GM18870 (cell line): ENCODE measurements around the gene ITPR3.

ENCODE experiments used
- ATAC-seq: cut with Tn5 transposase; IDR thresholded peaks from one replicate; pipeline ENCODE4 v1.9.1; 2021; ENCODE audit warnings: moderate library complexity; ENCODE audit not compliant: unreplicated experiment

The ITPR3 gene

DNA sequence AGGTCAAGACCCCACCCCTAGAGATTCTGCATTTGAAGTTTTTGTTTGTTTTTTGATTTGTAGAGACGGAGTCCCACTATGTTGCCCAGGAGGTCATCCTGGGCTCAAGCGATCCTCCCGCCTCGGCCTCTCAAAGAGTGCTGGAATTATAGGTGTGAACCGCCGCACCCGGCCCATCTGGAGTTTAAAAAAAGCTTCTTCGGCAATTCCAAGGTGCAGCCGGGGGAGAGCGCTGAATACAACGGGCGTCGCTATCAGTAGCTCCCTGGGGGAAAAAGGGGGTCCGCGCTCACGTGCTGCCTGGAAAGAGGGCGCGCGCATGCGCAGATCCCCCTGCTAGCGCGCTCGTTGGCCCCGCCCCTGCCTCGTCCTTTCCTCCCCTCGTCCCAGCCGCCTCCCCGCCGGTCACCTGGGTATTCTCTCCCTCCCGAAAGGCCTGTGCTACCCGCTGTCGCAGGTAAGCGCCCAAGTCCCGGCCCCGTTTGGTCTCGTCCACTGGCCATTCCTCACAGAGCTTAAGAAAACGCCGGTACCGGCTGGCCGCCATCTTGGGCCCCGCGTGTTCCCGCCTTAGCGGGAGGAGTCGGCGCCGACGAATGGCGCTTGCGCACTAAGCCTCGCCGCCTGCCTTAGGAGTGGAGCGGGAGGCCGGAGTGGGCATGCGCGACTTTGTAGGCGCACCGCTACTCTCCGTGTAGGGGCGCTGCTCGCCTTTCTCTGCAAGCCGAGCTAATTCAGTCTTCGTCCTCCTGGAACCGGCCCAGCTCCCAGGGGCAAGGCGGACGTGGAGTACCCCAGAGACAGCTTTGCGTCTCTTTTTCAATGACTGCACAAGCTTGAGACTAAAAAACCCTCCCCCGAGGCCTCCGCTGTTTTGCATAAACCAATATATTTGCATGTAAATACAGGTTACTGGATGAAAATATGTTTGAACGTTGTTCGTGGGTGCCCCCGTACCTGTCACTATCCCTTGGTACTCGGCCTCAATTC is 90.3 kb downstream of the ITPR3 start, which contains the start of gene UQCC2:
Gene UQCC2, minus strand, starts transcription at position 561 of the 990 bp plus-strand sequence. Its CDS starts 14 bp downstream, at position 547.
- ATAC-seq: peak; percentile 62

DNA sequence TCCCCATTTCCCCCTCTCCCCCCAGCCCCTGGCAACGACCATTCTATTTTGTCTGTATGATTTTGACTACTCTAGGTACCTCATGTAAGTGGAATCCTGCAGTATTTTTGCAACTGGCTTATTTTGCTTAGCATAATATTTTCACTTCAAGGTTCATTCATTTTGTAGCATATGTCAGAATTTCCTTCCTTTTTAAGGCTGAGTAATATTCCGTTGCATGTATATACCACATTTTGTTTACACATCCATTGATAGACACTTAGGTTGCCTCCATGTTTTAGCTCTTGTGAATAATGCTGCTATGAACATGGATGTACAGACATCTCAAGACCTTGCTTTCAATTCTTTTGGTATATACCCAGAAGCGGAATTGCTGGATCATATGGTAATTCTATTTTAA is 91.8 kb downstream of the ITPR3 start:
- no peak for ATAC-seq

DNA sequence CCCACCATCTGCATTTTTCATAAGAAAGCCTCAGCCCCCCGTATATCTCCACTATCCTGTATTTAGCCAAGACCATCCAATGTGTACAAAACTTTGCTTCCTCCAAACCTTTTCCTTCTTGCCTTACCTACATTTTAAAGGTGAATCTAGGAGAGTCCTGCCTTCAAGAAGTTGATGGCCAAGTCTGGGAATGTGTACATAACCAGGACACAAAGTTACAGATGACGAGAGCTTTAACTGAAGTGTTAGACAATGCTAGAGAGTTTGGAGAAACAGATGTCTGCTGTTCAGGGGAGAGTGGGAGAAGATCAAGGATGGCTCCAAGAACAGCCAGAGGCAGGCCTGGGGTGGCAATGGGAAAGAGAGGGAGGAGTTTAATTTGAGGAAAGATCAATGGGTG is 92.7 kb downstream of the ITPR3 start:
- no peak for ATAC-seq

DNA sequence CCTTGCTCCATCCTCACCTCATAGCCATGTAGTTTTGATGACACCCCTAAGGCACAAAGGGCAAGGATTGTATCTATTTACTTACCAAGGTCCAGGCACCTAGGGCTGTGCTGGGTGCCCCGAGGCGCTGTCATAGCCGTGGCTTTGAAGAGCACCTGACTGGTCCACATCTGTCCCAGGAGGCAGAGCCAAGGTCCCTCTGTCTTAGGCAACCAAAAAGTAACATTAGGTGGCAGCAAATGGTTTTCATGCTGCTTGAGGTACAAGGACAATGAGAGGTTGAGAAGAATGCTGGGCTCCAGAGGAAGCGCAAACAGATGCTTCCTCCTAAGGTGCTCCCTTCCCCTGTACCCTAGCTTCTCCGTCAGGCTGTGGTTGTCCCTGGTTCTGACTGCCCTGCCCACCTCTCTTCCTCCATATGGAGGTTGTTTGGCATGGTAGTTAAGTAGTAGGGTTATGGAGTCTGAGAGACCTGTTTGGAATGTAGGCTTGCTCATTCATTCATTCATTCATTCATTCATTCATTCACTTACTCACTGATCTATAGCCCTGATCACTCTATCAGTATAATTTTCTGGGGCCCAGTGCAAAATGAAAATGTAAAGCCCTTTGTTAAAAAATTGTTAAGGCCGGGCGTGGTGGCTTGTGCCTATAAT is 93.4 kb downstream of the ITPR3 start:
- no peak for ATAC-seq

DNA sequence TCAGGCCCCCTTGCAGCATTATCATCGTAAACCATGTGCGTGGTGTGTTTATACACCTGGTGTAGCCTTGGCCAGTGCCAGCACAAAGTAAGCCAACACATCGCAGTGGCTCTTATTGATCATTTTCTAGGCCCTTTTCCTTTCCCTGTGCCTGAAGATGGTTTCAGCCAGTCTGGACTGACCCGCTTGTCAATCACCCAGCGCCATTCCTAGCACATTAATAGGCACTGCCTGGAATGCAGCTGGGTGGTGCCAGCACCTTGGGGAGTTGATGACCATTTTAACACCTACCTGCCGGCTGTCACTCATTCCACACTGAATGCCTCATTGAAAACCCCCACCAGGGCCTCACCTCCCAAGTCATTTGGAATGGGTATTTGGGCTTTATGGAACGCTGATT is 95.3 kb downstream of the ITPR3 start:
- no peak for ATAC-seq

DNA sequence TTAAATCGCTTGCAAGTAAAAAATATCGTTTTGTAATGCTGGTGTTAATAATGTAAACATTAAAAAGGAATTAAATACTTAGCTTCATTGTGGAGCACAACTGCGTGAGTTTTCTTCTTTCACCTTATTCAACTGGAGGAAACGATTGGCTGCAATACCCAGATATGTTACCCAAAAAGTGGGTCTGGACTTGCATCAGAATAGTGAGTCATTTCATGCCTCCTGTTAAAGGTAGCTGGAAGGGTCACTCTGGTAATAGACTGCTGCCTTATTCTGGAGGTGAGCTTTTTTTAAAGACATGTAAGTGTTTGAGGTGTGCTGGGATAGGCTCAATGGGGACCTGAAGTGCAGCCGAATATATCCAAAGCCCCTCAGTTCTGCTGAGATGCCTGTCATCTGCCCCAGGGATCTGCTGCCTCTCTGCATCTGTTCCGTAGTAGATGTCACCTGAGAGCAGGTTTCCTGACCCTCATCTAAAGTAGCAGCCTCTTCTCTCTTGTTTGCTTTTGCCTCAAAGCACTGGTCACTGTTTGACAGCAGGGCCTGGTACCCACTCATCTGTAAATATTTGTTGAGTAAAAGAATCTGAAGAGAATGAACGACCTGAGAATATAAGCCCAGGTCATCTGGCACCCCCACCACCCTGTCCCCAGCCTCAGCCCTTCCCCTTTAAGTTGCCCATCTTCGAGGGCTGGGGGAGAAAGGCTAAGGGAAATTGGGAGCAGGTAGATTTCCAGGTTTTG is 95.9 kb downstream of the ITPR3 start:
- no peak for ATAC-seq

DNA sequence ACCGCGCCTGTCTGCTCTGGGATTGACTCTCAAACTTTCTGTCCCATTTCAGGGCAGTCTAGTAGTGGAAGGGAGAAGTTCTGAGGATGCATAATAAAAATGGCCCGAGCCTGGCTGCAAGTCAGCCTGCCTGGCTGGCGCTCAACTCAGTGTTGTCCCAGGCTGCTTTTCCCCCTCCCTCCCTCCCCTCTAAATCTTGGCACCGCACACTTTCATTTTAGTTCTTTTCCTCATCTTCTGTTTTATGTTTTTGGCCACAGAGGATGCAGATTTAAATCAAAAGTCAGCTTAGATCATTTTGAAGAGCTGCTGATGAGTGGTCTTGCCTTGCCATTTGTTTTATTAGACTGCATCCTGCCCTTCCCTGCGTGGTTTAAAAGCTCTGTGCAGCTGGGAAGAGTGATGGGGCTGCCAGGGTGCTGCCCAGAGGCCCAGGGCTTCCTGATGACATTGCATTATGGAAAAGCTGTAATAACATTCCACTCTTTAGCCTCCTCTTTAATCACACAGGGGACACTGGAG is 96.9 kb downstream of the ITPR3 start:
- ATAC-seq: no peak

DNA sequence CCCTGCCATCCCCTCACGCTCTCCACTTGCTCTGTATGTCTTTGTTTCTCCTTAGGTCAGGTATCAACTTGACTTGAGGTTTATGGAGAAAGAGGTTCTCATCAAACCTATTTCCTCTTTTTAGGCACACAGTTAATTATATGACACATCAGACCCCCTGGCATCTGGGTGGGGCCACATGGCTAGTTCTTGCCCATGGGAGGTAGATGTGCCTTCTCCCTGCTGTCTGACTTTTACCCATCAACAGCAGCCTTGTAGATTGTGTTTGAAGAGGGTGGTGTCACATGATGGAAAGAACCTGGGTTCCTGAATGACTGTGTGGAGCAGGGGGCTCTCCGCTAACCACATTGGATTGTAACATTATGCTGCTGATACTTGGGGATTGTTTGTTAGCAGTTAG is 97.6 kb downstream of the ITPR3 start:
- no peak for ATAC-seq

DNA sequence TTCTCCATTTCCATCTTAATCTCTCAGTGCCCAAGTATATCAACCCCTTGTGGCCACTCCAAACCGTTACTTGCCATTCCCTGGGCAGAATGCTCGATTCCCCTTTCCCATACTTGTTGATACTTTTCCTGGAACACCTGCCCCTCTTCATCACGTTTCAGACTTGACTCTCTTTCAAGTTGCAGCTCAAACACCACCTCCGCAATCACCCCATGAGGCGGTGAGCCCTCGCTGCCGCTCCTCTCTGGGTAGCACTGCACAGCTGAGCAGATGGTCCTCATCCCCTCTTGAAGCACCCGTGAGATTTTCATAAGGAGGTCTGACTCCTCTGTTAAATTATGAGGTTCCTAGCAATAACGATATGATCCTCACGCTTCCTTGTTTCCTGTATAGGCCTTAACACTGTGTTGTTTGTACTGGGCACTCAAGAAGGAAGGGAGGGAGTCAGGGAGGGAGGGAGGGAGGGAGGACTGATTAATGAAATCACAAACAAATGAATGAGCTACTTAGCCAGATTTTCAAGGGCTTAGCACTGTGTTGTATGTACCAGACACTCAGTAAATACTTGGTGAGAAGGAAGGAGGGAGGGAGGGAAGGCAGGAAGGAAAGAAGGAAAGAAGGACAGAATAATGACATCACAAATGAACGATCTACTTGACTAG is 98.3 kb downstream of the ITPR3 start:
- ATAC-seq: no peak

DNA sequence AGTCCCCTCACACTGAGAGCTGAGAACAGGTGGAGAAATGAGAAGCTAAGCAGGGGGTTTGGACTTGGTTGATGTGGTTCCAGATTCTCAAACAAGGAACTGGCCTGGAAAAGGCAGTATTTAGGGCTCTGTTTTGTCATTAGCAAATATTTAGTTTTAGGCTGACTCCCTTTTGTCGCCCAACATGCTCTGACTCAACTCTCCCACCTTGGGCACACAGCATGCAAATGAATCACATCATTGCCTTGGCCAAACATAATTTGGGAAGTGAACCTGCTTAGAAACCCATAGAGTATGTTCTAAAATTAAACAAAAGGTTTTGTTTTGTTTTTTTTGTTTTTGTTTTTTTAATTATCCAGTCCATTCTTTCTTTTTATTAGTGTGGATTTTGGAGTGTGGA is 99.9 kb downstream of the ITPR3 start:
- ATAC-seq: no peak

DNA sequence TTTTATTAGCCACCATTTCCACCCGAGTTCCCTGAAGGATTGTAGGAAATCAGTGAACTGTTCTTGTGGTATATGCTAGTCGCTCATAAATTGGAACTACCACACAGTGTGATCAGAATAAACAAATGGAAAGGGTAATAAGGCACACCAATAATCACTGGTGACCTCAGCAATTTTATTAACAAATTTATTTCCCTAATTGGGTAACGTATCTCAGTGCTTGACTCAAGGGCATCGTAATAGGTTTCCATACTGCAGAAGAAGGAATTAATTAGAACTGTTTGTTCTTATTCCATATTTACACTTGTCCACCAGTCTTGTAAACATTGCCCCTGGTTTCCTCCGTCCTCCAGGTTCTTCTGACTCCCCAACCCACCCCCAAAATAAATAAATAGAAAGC is 100.4 kb downstream of the ITPR3 start:
- no peak for ATAC-seq

DNA sequence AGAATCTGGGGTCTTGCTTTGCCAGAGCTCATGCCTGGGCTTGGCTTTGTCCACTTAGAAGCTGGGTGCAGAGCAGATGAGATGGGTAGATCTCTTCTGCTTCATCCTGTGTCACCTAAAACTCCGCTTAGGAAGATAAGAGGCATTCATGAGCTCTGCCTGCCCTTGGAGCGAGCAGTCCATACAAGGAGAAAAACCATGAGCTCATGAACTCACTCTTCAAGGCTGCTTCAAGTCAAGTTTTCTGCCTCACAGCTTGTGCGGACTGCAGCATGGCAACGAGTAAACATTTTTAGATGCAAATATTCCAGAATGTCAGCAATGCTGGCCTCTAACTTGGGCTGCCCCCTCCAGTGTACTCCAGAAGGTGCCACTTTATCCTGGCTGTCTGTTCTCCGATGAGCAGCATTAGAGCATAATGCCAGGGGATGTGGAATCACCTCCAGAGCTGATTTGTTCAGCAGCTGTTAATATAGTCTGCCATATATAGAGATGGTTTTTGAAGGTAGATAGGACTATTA is 101.0 kb downstream of the ITPR3 start:
- no peak for ATAC-seq

DNA sequence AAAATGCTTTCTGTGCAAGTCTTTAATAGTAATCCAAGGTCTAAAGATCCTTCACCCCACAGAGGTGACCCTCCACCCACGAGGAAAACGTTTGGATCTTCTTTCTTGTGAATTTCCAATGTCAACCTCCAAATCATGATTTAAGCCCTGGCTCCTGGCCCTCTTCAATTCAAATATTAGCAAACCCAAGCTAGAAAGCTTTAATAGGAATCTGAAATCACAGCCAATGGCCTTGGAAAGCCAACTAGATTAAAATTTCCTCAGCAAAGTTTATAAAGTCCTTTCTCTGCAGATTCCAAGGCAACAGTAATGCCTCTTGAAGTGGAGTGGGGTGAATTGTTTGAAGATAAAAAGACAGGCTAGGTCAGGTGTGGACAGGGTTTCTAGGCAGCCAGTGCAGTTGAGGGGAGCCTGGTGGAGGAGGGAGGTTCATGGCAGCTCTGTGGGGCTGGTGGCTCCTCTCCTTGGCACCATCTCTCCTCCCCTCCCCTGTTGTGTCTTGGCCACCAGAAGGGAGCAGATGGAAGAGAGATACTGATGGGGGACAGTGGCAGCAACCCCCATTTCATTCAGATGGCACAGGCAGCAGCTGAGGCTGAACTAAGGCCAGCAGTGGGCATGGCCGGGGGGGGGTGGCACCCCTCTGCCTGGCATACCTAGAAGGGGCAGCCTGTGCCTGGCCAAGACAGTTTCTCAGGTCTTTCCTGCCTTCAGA is 102.4 kb downstream of the ITPR3 start:
- no peak for ATAC-seq

DNA sequence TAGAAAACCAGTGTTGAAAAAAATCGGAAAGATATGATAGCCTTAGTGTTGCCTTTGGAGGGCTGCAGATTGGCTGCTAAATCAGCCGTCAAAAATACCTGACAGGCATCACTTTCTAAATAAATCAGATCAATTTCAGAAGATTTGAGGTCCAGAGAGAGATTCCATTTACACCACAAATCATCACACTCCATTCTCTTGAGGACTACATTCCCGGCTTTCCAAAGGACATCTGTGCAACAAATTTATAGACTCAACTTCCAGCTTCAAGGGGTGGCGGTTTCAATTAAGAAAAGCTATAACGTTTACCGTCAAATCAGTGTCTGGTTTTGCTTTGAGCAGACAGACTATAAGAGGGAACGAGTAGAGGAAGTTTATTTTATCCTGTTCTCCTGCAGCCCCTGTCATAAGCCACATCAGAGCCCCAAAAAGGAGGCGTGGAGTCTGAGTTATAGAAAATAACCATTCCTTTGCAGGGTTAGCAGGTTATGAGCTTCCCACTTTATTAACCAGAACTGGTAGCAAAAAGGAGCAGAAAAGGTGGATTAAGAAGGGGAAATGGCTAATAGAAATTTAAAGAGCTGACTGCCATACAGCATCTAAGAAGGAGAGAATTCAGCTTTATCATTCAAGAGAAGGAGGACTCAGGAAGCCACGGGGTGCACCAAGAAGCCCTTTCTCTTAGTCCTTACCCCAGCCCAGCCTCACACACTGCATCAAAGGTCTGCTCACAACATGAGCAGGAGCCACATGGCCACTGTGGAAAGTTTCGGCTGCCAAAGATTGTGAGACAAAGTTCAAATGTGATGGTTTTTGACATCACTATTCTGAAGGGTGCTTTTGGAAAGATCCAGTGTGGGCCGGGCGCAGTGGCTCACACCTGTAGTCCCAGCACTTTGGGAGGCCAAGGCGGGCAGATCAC is 103.2 kb downstream of the ITPR3 start:
- ATAC-seq: no peak

DNA sequence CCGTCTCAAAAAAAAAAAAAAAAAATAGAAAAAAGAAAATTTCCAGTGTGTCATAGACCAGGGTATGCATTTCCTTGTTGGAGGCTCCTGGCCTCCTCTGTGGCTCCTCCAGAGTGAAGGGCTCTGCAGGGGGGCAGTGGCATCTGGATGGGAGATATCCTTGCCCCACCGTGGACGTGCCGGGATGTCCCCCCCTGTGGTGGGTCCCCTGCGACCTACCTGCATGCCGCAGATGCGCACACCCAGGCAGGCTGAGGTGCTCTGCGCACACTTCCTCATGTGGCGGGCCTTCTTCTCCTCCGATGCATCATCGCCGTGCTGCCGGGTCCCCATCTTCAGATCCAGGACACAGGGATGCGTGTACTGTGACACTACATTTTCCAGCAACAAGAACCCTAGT is 104.1 kb downstream of the ITPR3 start:
- no peak for ATAC-seq

DNA sequence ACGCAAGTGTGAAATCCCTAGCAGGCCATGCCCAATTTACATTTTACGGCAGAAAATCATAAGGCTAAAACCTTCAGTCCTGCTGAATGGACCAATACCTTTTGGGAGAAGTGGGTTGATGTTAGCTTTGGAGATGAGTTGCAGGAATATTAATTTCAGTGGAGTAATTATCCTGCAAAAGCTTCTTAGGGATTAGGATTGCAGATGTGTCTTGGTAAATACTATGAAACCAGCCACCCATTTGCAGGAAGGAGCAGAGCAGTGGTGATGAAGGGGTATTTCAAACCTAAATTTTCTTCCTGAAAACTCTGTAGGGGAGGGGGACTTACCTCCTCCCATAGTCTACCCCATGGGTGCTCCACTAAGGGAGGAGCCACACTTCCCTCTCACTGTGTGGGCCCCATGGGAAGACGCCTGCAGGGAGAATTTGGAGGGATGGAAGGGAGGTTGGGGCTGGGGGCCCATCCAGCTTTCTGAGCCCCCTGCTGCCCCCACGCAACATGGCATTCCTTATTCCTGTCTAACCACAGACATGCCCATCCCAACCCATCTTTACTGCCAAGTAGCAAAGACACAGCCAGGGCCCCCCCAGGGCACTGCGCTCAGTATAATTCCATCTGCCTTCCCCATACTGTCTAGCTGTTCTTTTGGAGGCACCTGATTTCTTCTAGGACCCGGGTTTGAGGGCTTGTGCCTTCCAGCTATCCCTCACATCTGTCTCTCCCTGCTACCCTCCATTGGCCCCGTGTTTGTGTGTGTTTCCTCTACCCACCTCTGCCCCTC is 105.0 kb downstream of the ITPR3 start:
- ATAC-seq: no peak

DNA sequence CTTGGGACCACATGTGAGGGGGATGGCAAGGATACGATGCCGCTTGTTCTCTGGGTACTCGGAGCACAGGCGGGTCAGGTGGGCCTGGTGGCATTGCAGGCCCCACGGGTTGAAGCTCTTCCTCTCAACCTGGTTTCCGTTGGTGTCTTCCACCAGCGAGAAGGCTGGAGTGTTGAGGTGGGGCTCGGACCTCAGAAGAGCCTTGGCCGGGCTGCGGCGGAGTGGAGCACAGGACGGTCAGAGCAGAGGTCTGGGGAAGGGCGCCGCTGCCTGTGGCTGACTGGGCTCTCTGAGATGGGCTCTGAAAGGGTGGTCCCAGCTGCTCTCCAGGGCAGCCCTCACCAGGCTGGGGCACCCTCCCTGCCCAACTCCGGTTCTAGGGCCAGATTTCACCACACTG is 105.6 kb downstream of the ITPR3 start:
- no peak for ATAC-seq

DNA sequence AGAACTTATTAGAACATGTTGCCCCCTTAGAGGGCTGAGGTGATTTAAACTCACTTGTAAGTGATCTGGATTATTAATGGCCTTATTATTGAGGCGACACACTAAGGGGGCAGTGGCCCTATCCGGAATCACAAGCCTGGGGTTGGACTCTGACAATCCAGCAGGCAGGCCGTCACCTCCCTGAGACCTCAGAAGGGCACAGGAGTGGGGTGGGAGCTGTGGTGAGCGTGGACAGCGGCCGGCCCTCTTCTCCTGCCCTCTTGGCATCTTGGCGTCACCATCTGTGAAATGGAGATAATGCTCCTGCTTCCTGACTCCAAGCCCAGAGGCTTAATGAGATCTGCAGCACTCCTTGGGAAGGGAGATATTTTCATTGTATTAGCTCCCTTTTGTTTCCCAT is 106.0 kb downstream of the ITPR3 start:
- no peak for ATAC-seq
